HUES48 (cell line): Measurements from ENCODE around the gene NTM.

Source experiments
- H3K27ac ChIP-seq: one replicate; pipeline ENCODE4 v1.7.0; 2013; ENCODE audit warnings: low read depth, low read length, inconsistent platforms
- H3K27me3 ChIP-seq: 2 replicates; pipeline ENCODE4 v1.6.1; 2013; ENCODE audit warnings: mild to moderate bottlenecking, low read length; ENCODE audit not compliant: control insufficient read depth, insufficient read depth
- H3K36me3 ChIP-seq: 2 replicates; pipeline ENCODE4 v1.6.1; 2013; ENCODE audit warnings: low read length; ENCODE audit not compliant: control insufficient read depth, insufficient read depth
- H3K4me1 ChIP-seq: 2 replicates; pipeline ENCODE4 v1.6.1; 2013; ENCODE audit warnings: mild to moderate bottlenecking, low read length; ENCODE audit not compliant: control insufficient read depth, insufficient read depth
- H3K4me3 ChIP-seq: 2 replicates; pipeline ENCODE4 v1.5.1; 2013; ENCODE audit warnings: mild to moderate bottlenecking, low read depth, low read length
- H3K9ac ChIP-seq: 2 replicates; pipeline ENCODE4 v1.6.1; 2013; ENCODE audit warnings: mild to moderate bottlenecking, low read depth, low read length, moderate library complexity
- H3K9me3 ChIP-seq: 2 replicates; pipeline ENCODE4 v1.6.1; 2013; ENCODE audit warnings: low read length; ENCODE audit not compliant: control insufficient read depth, insufficient read depth

Gene NTM

DNA sequence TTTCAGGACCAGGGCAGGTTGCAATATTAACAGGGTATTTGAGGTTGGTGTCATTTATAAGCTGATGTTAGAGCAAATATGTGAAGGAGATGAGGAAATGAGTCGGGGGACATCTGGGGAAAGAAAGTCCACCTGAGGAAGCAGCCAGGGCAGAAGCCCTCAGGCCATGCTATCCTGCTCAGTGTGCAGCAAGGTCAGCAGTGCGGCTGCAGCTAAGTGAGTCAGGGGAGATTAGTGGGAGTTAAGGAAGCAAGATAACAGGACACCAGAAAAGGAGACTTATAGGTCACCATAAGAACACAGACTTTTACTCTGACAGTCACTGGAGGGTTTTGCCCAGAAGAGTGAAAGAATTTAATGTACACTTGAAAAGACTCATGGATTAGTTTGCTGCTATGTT lies 468.9 kb downstream of the NTM start:
- H3K27ac ChIP-seq = no peak overlapping the region
- H3K9ac ChIP-seq = no peak overlapping the region
- H3K4me3 ChIP-seq = no peak overlapping the region
- H3K27me3 ChIP-seq = no peaks in the 10 kb centered on the region
- H3K4me1 ChIP-seq = peaks cover 17% of the 10 kb centered on the region
- no peaks in the 10 kb centered on the region for H3K36me3 ChIP-seq
- H3K9me3 ChIP-seq = no peaks in the 10 kb centered on the region

DNA sequence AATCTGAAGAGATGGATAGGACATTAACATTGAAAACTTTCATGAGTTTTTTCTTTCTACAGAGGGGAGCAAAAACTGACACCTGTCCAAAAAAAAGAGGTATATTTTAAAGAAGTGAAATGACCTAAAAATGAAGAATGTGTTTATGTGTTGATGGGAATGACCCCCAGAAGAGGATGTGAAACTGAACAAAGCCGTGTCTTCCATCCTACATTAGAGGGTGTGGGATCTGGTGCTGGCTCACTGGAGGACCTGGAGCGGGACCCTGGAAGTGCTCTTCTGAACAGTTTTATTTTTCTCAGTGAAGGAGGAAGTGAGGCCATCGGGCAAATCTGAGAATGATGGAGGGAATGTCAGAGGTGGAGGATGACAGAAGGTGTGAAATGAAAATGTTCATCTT lies 470.1 kb downstream of the NTM start:
- Histone ChIP-seq H3K27ac (no peak overlapping the region), H3K4me3 (no peak overlapping the region), H3K36me3 (no peaks in the 10 kb centered on the region), H3K27me3 (no peaks in the 10 kb centered on the region), H3K9me3 (no peaks in the 10 kb centered on the region), H3K9ac (no peak overlapping the region), H3K4me1 (peaks cover 28% of the 10 kb centered on the region)

DNA sequence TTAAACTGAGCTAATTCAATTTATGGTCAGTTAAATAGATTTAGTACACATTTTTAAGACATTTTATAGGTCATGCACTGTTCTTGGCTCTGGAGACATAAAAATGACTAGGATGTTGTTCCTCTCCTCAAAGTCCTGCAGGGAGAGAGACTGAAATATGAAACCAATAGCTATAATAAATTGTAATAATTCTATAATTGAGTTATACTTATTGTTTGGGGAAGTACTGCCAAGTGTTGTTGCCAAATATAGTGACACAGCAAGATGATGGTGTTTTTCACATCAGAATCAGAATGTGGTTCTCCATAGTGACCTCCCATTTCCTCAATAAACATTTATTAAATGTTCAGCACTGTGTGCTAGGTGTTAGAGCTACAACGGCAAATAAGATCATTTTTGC lies 470.6 kb downstream of the NTM start:
- H3K36me3 ChIP-seq = no peaks in the 10 kb centered on the region
- no peak overlapping the region for H3K27ac ChIP-seq
- no peaks in the 10 kb centered on the region for H3K27me3 ChIP-seq
- no peaks in the 10 kb centered on the region for H3K9me3 ChIP-seq
- no peak overlapping the region for H3K4me3 ChIP-seq
- no peak overlapping the region for H3K9ac ChIP-seq
- peaks cover 33% of the 10 kb centered on the region for H3K4me1 ChIP-seq

DNA sequence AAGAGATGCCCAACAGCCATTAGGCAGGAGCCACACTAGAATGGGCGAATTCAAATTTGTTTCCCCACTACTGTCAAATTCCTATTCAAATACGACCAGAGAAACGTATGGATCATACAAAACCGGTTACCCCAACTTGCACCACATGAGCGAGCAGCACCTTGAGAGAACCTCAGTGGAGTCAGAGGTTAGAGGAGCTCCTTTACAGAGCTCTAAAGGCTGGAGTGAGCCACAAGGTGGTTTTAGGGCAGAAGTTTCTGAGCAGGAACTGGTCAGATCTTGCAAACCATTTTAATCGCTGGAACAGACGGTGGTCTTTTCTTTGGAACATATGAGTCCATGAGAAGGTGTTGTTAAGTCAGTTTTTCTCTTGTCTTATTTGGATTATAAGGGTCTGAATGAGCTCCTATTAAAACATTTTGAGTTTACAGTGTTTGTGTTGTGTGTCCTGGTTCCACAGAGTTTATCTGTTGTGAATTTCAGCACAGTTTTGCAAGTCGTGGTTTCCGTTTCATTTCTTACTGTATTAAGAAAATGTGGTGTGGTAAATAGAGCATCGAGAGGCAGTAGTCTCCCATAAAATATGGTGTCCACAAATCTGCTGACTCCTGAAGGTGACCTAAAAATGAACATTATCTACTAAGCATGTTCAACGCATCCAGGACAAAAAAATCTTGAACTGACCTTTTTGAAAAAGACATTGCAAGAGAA lies 471.7 kb downstream of the NTM start:
- H3K9me3 ChIP-seq = no peaks in the 10 kb centered on the region
- no peaks in the 10 kb centered on the region for H3K27me3 ChIP-seq
- H3K9ac ChIP-seq = no peak overlapping the region
- no peak overlapping the region for H3K27ac ChIP-seq
- H3K36me3 ChIP-seq = no peaks in the 10 kb centered on the region
- no peak overlapping the region for H3K4me3 ChIP-seq
- peaks cover 42% of the 10 kb centered on the region for H3K4me1 ChIP-seq

DNA sequence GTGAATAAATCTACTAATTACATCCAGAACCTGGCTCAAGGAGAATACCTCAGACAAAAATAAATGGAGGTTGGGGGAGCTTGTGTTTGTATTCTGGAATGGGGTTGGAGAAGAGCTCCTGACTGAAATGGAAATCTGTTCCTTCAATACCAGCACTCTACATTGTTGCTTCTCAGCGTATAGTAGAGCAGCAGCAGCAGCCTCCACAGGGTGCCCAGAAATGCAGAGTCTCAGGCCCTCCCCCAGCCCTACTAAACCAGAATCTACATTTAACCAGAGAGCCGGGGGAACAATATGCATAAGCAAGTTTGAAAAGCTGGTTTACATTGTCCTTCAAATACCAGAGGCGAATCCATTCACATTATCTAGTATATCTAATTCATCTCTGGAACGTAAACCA lies 474.8 kb downstream of the NTM start:
- peak overlapping the region; percentile 51 for H3K27ac ChIP-seq
- H3K4me3 ChIP-seq = no peak overlapping the region
- no peaks in the 10 kb centered on the region for H3K27me3 ChIP-seq
- no peak overlapping the region for H3K9ac ChIP-seq
- no peaks in the 10 kb centered on the region for H3K36me3 ChIP-seq
- H3K4me1 ChIP-seq = peaks cover 45% of the 10 kb centered on the region
- no peaks in the 10 kb centered on the region for H3K9me3 ChIP-seq

DNA sequence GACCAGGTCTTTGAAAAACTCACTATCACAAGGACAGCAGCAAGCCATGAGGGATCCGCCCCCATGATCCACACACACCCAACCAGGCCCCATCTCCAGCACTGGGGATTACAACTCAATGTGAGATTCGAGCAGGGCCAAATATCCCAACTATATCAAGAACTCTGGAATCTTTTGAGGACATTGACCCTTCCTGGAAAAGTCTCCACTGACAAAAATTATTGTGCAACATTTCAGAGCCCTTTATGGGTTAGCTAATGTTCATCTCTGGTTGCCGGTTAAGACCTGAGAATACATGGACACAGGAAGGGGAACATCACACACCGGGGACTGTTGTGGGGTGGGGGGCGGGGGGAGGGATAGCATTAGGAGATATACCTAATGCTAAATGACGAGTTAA lies 479.1 kb downstream of the NTM start:
- Histone ChIP-seq H3K9me3 (no peaks in the 10 kb centered on the region), H3K27me3 (no peaks in the 10 kb centered on the region), H3K27ac (no peak overlapping the region), H3K9ac (no peak overlapping the region), H3K4me1 (peaks cover 38% of the 10 kb centered on the region), H3K36me3 (no peaks in the 10 kb centered on the region), H3K4me3 (no peak overlapping the region)

DNA sequence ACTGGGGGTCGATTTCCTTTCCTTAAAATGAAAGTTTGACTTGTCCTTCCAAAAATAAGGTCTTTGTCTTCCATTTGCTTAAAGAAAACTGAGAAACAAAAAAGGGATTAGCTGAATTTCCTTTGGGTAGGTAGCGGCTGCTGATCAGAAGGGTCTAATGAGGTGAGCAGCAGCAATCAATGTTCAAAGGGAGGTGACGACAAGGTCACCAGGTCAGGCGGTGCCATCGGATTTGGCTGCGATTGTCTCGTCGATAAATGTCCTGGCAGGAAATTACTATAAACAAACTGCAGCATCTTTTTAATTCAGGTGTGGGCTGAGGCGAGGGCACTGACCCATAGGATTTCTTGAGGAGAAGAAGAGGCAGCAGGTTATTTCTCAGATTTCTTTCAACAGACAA lies 480.1 kb downstream of the NTM start:
- no peaks in the 10 kb centered on the region for H3K27me3 ChIP-seq
- no peak overlapping the region for H3K9ac ChIP-seq
- H3K4me1 ChIP-seq = peaks cover 29% of the 10 kb centered on the region
- no peak overlapping the region for H3K27ac ChIP-seq
- H3K9me3 ChIP-seq = no peaks in the 10 kb centered on the region
- no peaks in the 10 kb centered on the region for H3K36me3 ChIP-seq
- no peak overlapping the region for H3K4me3 ChIP-seq

DNA sequence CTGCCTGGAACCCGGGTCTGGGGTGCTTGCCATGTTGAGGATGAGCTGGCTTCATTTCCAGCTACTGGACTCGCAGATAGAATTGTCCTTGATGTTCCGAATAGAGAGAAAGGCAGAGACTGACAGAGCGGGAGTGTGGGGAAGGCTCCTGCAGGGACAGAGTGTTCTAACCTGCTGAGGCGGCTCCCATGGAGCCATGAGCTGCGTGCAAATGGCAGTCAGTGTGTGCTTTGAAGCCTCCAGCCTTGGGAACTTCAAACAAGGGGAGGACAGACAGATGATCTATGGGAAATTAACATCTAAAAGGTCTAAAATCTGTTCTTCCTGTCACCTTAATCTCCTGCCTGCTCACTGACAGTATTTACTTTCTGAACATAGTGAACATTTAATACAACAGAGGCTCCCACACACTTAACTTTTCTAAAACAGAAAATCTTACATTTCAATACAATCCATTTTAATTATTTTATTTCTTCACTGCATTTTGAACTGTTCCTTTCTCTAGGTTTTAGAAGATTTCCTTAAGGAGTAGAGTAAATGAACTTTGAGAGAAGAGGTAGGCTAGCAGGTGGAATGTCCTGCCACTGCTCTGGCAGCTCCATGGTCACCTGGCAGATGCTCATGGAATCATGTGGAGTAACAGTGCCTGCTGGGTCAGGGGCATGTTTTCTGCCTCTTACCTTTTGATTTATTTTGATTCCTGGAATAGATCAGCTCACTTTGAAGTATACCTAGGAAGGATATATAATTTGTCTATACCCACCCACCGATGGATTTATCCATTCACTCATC lies 481.7 kb downstream of the NTM start:
- peaks cover 14% of the 10 kb centered on the region for H3K4me1 ChIP-seq
- no peak overlapping the region for H3K9ac ChIP-seq
- no peak overlapping the region for H3K27ac ChIP-seq
- no peaks in the 10 kb centered on the region for H3K36me3 ChIP-seq
- no peaks in the 10 kb centered on the region for H3K27me3 ChIP-seq
- H3K9me3 ChIP-seq = no peaks in the 10 kb centered on the region
- no peak overlapping the region for H3K4me3 ChIP-seq

DNA sequence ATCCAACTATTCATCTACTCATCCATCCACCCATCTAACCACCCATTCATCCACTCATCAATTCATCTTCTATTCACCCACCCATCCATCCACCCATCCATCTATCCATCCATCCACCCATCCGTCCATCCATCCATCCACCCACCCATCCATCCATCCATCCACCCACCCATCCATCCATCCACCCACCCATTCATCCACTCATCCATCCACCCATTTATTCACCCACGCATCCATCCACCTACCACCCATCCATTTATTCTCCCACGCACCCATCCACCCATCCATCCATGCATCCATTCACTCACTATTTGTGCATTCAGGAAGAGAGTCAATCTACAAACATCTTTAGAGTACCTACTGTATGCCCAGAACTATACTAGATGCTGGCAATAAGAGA lies 482.3 kb downstream of the NTM start:
- Histone ChIP-seq H3K4me1 (peaks cover 10% of the 10 kb centered on the region), H3K27me3 (no peaks in the 10 kb centered on the region), H3K27ac (no peak overlapping the region)

DNA sequence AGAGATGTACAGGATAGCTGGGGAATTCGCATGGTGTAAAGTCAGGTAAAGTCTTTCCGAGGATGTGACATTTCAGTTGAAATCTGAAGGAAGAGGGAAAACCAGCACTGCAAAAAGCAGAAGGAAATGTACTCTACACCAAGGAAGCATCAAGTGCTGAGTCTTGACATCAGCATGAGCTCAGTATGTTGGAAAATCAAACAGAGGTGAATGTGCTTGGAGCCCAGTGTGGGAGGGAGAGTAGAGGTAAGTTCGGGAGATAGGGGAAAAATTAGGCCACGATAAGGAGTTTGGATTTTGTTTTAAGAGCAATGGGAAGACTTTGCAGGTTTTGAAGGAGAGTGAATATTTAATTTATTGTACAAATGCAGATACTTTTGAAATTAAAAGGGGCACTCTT lies 484.0 kb downstream of the NTM start:
- H3K27ac ChIP-seq = no peak overlapping the region
- no peaks in the 10 kb centered on the region for H3K27me3 ChIP-seq
- H3K4me3 ChIP-seq = no peak overlapping the region

More for the DNA sequence above, 482.3 kb downstream of the NTM start:
- no peaks in the 10 kb centered on the region for H3K9me3 ChIP-seq
- no peak overlapping the region for H3K9ac ChIP-seq
- no peaks in the 10 kb centered on the region for H3K36me3 ChIP-seq
- H3K4me3 ChIP-seq = no peak overlapping the region

DNA sequence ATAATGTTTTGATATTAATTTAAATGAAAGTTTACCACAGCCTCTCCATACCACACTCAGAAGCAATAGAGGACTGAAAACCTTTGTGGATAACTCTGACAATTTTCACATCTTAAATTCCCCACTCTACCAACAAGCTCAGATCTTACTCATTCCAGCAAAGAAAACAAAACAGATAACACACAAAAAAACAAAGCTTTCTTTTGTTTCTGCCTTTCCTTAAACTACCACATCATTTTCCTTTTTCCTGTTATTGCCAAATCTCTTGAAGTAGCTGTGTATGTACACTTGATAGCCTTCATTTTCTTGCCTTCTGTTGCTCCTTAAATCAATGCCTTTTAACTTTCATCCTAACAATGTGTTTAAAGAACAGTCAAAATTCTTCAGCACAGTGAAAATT lies 484.9 kb downstream of the NTM start:
- no peaks in the 10 kb centered on the region for H3K27me3 ChIP-seq
- no peak overlapping the region for H3K27ac ChIP-seq
- H3K9me3 ChIP-seq = no peaks in the 10 kb centered on the region
- no peak overlapping the region for H3K9ac ChIP-seq
- H3K36me3 ChIP-seq = no peaks in the 10 kb centered on the region
- peaks cover 20% of the 10 kb centered on the region for H3K4me1 ChIP-seq
- H3K4me3 ChIP-seq = no peak overlapping the region

More for the DNA sequence above, 484.0 kb downstream of the NTM start:
- no peak overlapping the region for H3K9ac ChIP-seq
- H3K9me3 ChIP-seq = no peaks in the 10 kb centered on the region
- H3K36me3 ChIP-seq = no peaks in the 10 kb centered on the region
- H3K4me1 ChIP-seq = peaks cover 17% of the 10 kb centered on the region
